NCI-H510A treated with DMSO at 0.1 percent for 48 hours (cell line): Measurements from ENCODE around the gene ABCA4.

ENCODE experiments used
- DNase-seq: peaks from one replicate; lab custom pipeline; 2025; lab: John Stamatoyannopoulos, UW

ABCA4 gene

DNA sequence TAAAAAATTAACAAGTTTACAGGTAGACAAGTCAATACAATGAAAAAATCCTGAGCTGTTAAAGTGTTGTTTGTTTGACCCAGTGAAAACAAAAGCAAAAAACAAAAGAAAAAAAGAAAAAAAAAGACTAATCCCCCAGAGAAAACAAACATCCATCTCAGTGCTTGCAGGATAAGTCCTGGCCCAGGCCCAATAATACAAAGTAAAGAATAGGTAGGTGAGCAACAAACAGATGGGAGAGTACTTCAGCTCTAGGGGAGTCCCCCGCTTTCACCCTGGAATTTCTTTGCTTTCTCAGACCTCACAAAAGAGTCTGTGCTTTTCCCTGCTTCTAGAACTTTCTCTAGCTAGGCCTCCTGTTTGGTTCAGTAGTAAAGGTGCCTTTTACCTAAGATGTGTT, 70.3 kb downstream of the ABCA4 start:
- no peak for DNase-seq

DNA sequence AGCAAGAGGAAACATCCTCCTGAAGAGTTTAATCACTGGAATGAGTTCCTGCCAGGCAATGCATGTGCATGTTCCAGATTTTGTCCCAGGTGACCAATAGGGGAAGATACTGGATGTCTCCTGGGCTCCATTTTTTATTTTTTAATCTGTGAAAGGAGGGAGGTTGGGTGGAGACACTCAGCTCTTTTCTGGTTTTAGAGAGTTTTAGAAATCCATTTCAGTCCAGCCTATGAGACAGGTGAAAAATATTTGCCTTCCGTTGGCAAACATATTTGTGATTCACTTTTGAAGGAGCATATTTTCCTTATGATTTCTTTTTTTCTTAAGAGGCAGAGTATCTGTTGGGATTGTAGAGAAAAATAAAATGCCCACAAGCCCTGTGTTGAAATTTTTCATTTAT, 70.7 kb downstream of the ABCA4 start:
- DNase-seq, result no peak

DNA sequence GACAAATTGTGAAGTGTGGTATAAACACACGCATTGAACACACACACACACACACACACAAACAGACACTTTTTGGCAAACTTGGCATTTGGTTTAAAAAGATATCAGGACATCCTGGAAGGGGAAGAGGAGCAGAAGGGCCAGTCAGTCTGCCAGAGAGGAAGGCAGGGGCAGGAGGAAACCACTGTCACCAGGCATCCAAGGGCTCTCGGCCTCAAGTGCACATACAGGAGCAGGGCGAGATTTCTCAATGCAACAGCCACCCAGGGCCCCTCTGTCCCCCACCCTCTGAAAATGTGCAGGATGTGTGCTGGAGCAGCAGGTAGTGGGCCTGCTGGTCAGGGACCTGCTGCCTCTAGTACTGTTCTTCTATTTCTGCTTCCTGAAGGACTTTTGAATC, 71.2 kb downstream of the ABCA4 start:
- no peak for DNase-seq

DNA sequence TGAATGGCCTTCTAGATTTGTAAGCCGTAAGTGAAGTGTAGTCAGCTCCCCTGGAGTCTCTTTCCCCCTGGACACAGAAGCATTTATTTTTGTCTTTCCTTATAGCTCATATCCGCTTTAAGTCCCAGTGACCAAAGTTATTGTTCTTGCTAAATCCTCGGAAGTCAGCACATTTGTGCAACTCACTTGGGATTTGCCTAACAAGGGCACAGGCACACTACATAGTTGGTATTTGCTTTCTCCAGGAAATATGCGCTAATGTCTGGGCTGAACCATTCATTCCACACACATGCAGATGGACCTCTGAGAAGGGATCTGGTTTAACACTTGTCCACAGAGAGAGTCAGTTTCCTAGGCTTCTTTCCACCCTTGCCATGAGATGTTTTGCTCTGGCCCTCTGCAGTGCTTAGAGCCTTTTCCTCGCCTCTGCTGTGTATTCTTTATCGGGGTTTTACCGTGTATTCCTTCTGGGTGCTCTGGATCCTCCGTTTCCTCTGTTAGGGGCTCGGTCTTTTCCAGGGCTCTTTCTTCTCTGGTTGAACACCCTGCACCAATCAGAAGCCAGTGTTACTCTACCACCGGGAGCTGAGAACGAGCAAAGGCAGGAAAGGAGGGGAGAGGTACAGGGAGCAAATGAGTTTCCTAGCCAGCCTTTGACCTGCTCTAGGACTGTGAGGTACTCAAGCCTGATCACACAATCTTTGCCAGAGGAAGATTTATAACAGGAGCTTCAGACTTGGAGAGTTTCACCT, 72.4 kb downstream of the ABCA4 start:
- no peak for DNase-seq

DNA sequence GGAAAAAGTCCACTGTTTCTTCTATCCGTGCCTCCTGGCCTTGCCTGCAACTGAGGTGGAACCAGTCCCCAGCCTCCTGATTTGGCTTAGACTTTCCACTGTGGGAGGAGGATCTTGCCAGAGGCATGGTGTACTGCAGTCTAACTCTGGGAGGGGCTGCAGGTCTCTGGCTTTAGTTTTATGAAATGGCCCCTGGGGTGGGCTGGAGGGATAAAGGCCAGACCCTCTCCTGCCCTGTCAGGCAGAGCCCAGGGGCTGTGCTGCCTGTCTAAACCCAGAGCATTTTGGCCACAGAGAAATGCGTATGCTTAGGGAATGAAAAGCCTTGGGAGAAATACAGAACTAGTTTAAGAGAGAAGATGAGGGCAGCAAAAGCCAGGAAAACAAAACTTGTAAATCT, 73.0 kb downstream of the ABCA4 start:
- no peak for DNase-seq

DNA sequence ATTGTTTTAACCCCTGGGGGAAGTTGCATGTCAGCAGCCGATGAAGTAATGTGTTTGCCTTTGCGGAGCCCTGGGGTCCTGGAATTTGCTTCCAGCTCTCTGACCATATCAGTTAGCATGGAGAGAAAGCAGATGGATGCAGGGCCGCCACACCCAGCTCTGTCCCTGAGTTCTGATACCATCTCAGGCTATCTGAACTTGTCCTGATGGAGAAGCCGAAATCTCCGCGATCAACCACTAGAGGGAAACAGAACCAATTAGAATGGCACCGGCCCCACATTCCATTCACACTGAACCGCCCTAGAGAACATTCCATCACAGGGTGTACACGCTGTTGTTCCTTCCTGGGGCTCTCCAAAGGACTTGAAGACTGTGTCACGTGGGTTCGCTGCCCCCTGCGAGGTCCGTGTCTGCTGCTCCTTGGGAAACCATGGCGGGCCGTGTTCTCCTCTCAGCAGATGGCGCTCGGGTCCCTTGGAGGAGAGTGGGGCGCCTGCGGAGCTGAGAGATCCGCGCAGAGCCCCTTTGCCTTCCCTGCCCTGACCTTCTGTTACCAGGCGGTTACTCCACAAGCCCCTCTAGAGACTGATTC, 75.4 kb downstream of the ABCA4 start:
- peak; percentile 41 for DNase-seq

- no peak for DNase-seq
Measured at GRCh38 chr1:94044891-94045290, 76.1 kb downstream of the ABCA4 start.

DNA sequence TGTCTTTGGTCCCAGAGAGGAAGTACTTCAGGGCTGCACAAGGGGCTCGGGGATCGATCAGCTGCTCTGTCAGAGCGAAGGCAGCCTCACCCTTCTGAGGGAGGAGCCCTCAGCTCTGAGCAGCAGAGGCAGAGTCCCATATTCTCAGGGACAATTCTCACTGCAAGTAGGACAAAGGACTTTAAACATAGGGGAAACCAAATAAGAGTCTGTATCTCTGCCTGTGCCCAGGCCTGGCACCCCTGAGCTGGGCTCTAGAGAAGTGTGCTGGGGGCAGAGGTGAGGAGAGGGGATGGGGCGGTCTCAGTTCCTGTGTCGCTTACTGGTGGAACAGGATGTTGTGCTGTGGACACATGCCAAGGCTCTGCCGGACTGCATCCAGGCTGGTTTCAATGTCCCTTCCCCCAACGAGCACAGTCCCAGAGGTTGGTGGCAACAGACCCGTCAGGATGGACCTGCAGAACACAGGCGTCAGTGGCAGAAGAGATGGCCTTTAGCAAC, 76.6 kb downstream of the ABCA4 start:
- DNase-seq, result no peak

DNA sequence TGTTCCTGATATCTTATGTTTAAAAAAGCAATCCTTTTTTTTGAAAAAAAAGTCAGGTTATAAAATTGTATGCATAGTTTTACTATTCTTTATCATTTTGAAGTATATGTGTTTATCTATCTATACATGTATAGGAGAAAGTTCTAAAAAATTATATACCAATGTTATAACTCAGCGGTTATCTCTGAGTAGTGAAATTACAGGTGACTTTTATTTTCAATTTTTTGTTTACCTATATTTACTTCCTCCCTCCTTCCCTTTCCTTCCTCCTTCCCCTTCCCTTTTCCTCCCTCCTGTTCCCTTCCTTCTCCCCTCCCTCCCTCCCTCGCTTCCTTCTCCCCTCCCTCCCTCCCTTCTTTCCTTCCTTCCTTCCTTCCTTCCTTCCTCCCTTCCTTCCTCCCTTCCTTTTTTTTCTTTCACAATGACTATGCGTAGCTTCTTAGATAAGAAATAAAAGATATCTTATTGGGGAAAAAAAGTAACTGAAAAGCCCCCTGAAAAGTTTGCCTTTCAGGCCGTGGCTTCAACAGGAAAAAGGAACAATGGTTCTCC, 77.1 kb downstream of the ABCA4 start:
- DNase-seq, result no peak

- DNase-seq, result no peak
Measured at GRCh38 chr1:94042388-94042787, 78.6 kb downstream of the ABCA4 start.

DNA sequence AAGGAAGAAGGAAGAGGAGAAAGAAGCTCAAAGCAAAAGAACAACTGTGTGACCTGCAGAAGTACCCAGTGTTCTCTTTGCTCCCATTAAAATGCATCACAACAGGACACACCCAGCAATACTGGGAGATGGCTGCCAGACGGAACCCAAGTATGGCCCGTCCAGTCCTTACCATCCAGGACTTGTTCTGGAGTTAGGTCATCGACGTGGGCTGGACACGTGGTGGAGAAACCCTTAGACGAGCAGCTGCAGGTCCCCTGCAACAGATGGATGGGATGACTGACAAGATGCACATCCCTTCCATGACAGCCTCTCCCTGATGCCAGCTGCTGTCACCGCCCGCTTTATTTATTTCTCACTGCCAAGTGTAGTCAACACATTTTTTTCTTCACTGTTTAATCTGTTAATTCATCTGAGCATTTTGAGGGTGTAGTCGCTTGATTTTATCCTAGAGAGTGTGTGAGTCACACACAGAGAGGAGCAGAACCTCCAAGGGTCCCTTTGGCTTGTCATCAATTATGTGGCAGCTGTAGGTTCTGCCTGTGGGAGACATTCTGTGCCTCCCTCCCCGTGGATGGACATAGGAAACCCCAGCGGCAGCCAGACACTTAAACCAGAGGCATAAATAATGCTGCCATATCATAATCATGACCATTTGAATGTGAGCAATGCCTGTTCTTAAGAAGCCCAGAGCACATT, 80.9 kb downstream of the ABCA4 start:
- DNase-seq, result no peak

DNA sequence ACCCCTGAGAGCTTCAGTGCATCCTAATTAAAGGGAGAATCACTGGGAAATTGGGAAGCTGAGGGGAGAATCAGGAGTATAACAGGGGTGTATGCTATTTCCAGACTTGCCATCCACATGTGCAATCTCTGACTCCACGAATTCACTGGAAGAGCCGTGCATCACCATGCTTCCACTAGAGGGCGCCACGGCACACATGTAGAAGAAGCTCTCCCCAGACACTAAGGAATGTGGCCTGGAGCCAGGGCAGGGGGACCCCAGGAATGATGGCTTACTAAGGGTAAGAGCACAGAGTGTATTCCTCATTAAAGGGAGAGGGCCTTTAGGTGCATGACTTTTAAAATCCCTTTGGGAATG, 81.5 kb downstream of the ABCA4 start:
- DNase-seq, result peak; percentile 78

DNA sequence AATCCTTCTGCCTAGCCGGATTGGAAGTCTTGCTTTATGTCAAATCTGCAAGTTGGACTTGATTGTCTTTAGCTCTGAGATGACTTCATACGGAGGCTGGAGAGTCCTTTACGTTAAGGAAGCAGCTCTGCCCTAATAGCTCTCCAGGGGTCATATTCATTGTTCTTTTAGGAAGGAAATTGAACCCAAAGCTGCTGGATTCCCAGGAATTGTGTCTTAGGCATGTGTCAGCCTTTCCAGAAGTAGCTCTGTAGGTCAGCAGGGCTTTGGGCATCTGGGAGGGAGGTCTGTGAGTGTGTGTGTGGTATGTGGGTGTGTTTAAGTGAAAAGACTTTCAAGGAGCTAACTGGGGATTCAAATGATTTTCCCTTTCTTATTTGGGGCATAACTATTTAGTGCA, 82.4 kb downstream of the ABCA4 start:
- DNase-seq, result no peak

DNA sequence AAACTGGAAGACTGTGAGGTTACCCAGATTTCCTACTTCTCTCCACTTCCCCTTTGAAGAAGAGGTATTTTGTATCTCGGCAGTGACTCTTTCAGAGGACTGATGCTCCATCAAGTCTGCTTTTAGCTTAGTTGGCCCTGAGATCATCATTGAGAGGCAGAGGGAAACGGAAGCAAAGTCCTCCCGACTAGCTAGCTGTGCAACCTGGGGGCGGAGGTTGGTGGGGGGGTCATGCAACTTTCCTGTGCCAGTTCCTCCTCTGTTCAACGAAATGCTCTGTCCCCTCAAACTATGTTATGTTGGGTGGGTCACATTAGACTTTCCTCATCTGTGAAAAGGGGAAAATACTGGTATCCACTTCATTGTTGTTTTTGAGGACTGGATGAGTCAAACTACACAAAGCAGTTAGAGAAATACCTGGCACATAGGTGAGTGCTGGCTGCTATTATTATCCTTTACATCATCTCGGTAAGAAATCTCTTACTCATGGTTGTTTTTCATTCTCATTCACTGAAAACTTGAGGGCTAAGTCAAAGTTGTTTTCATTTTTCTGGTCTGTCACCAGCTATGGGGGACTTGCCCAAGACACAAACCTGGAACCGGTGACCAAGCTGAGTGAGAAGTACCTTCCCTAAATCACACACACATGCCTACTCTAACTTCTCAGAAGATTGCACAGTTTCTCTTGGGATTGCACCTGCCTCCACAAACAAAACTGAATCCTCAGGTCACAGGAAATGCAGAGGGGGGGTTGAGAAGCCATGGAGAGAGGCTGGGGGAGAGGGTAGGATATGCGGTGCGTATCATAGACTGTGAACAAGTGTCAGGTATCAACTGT, 83.3 kb downstream of the ABCA4 start:
- DNase-seq, result no peak

- no peak for DNase-seq
Measured at GRCh38 chr1:94036730-94037129, 84.2 kb downstream of the ABCA4 start.

DNA sequence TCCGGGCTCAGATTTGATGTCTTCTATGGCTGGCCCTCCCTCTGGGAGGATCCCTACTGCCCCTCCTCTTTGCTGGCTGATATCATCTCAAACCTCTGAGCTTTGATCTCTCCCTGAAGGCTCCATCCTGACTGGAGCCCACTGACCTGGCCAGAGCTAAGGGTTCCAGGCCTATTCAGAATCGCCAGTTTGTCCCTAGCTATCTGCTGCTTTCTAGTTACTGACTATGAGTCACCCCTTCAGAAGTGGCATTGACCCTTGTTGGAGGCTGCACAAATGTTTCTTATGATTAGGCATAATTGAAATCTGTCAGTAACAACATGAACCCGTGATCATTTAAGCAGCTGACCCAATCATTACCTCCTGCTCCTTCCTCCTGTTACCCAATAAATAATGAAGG, 87.1 kb downstream of the ABCA4 start:
- DNase-seq, result no peak

DNA sequence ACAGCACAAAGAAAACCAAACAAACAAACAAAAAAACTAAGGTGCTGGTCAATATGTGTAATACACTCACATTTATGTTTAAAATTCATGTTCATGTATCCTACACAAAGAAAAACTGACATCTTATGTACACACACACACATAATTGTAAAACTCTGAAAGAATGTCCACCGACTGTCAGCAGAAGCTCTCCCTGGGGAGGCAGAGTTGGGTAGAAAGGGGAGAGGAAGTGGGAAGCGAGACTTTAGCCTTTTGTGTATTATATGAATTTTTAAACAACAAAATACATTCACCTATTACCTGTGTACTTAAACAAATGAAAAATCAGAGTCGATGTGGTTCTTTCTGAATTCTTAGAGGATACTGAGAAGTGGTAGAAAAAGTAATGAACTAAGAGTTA, 88.3 kb downstream of the ABCA4 start:
- DNase-seq, result no peak

DNA sequence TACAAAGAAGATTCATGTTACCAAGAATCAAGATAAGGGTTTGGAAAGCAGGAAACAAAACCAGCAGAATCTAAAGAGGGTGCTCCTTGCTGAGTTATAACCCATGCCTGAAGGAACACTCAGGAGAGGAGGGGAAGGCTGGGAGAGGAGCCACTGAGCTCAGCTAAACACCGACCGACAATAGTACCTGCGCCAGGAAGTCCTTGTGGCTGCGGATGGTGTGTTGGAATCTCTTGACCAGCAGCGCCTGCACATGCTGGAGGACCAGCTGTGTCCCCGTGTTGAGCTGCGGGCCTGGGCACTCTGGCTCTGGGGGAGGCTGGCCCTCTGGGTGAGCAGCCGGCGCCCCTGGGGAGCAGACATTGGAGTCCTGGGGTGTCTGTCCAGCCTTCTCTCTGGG, 89.4 kb downstream of the ABCA4 start:
- no peak for DNase-seq

GRCh38 chr1:94031154-94031553, 89.8 kb downstream of the ABCA4 start:
- DNase-seq, result no peak

- DNase-seq, result no peak
Measured at GRCh38 chr1:94029130-94029993, 91.6 kb downstream of the ABCA4 start.
